Lower lobe of right lung (tissue), 2 donors: ENCODE measurements around the gene XYLT2. TPM values are rescaled to one million over a fixed set of nuclear protein-coding genes. Genes with fewer than 3 reads are reported as not detected.

Experiments
- ATAC-seq, 2 donors: fragments of 200-7000 bp; cut with Tn5 transposase; one replicate each; pipeline ENCODE4 v1.9.1; 2020 to 2022; ENCODE audit warnings: mild to moderate bottlenecking in 2 of 2, moderate library complexity in 2 of 2
- DNase-seq: peaks from one replicate; pipeline ENCODE4 v3.0.0-alpha.2; 2020
- H3K27ac ChIP-seq: fragments of 200-600 bp; one replicate; pipeline ENCODE4 v1.8.0; 2022
- H3K27me3 ChIP-seq: fragments of 200-600 bp; one replicate; pipeline ENCODE4 v1.8.0; 2022; ENCODE audit warnings: low read depth
- H3K36me3 ChIP-seq: fragments of 200-600 bp; one replicate; pipeline ENCODE4 v1.8.0; 2022; ENCODE audit warnings: mild to moderate bottlenecking
- H3K4me1 ChIP-seq: fragments of 200-600 bp; one replicate; pipeline ENCODE4 v1.8.0; 2022
- H3K4me3 ChIP-seq: fragments of 200-600 bp; one replicate; pipeline ENCODE4 v1.8.0; 2022; ENCODE audit warnings: mild to moderate bottlenecking
- H3K9me3 ChIP-seq: fragments of 200-600 bp; one replicate; pipeline ENCODE4 v1.8.0; 2022
- CTCF ChIP-seq: fragments of 200-600 bp; IDR thresholded peaks from one replicate; pipeline ENCODE4 v1.8.0; 2022; ENCODE audit warnings: antibody characterized with exemption, mild to moderate bottlenecking
- intact Hi-C: fragments of 100-400 bp; cut with DNase I; formaldehyde crosslinking; loops from one replicate; pipeline ENCODE4 v1.11.0; 2022
- total RNA-seq: library from RNA; stranded (reverse); fragmentation: NEBNext Ultra II Directional; extraction: Animal tissue kit (Norgen Biotek cat#: 25700); gene quantifications from one replicate; pipeline ENCODE4 v1.2.1, GENCODE V29; 2021
- donor health status: DM: no; HTN: yes; CAD: no; lungs with severe emphysema.

XYLT2 gene
- total RNA-seq, 1 donor from 2014 or later, result 19.3 TPM

GRCh38 chr17:50359005-50359699, 13.2 kb downstream of the XYLT2 start:
- peaks cover 7% of the 10 kb centered on the region for H3K4me1 ChIP-seq
- H3K27ac ChIP-seq, result no peak overlapping the region
- DNase-seq (no peak), ATAC-seq (no peak)
- no peak for TF ChIP-seq CTCF
- H3K27me3 ChIP-seq, result no peaks in the 10 kb centered on the region
- intact Hi-C loops, result no loop called here
- H3K36me3 ChIP-seq, result peaks cover 74% of the 10 kb centered on the region
- H3K9me3 ChIP-seq, result no peaks in the 10 kb centered on the region
- H3K4me3 ChIP-seq, result no peak overlapping the region

- Histone ChIP-seq H3K27ac (no peak overlapping the region), H3K4me1 (peaks cover 7% of the 10 kb centered on the region), H3K9me3 (no peaks in the 10 kb centered on the region), H3K4me3 (no peak overlapping the region), H3K36me3 (peaks cover 68% of the 10 kb centered on the region), H3K27me3 (no peaks in the 10 kb centered on the region)
- intact Hi-C loops, result no loop called here
- DNase-seq (no peak), ATAC-seq (no peak)
- TF ChIP-seq CTCF, result no peak
These were observed 14.1 kb downstream of the XYLT2 start for GRCh38 chr17:50359998-50360461.

GRCh38 chr17:50360486-50361115, 14.7 kb downstream of the XYLT2 start:
- DNase-seq, result no peak
- Histone ChIP-seq H3K27me3 (no peaks in the 10 kb centered on the region), H3K36me3 (peaks cover 68% of the 10 kb centered on the region), H3K27ac (no peak overlapping the region), H3K4me3 (no peak overlapping the region), H3K9me3 (no peaks in the 10 kb centered on the region), H3K4me1 (peaks cover 7% of the 10 kb centered on the region)
- no peak for TF ChIP-seq CTCF
- no peak for ATAC-seq
- intact Hi-C loops, result no loop called here

GRCh38 chr17:50361561-50362480, 15.9 kb downstream of the XYLT2 start:
- Histone ChIP-seq H3K36me3 (peaks cover 68% of the 10 kb centered on the region), H3K4me1 (peaks cover 7% of the 10 kb centered on the region), H3K9me3 (no peaks in the 10 kb centered on the region), H3K27me3 (no peaks in the 10 kb centered on the region), H3K27ac (no peak overlapping the region), H3K4me3 (no peak overlapping the region)
- ATAC-seq, result peak; percentile 76 to 86
- intact Hi-C loops, result no loop called here
- peak; percentile 61 for DNase-seq
- peak; percentile 78 for TF ChIP-seq CTCF

- Histone ChIP-seq H3K36me3 (peaks cover 68% of the 10 kb centered on the region), H3K4me3 (no peak overlapping the region), H3K9me3 (no peaks in the 10 kb centered on the region), H3K27ac (no peak overlapping the region), H3K27me3 (no peaks in the 10 kb centered on the region), H3K4me1 (peaks cover 7% of the 10 kb centered on the region)
- ATAC-seq (no peak), DNase-seq (no peak)
- intact Hi-C loops, result no loop called here
- no peak for TF ChIP-seq CTCF
These were observed 16.7 kb downstream of the XYLT2 start for GRCh38 chr17:50362661-50363060.
